DOHH2 (cell line): ENCODE data around the gene ARMC9.

Source experiments
- CTCF ChIP-seq: fragments of 200-600 bp; sonication (generic); IDR thresholded peaks from one replicate; pipeline ENCODE4 v1.5.1; 2014; ENCODE audit warnings: antibody characterized with exemption, mild to moderate bottlenecking, low read depth, low read length; ENCODE audit not compliant: poor library complexity, severe bottlenecking
- EZH2phosphoT487 ChIP-seq: fragments of 200-600 bp; sonication (generic); IDR thresholded peaks from 2 replicates; pipeline ENCODE4 v1.6.1; 2017; ENCODE audit warnings: borderline replicate concordance, mild to moderate bottlenecking, antibody characterized with exemption, low read length, moderate library complexity, mixed read lengths

GRCh38 chr2:231204146-231204545 is 5.7 kb downstream of the ARMC9 start:
- no peak for TF ChIP-seq CTCF
- no peak for TF ChIP-seq EZH2phosphoT487
